Measurements from ENCODE around the gene SAA1.

GRCh38 chr11:18222814-18223421 lies 43.1 kb upstream of the SAA1 start:
- TF ChIP-seq CTCF (IDR thresholded peaks at IDR 0.05) (no peak), POLR2A (IDR thresholded peaks at IDR 0.05) (no peak)
